ENCODE results near the gene ERGIC1.
"Not testable (repeated sequence)": the region's sequence is repeated elsewhere in the genome, so short reads cannot be mapped to it uniquely, and the experiment has no call there.

GRCh38 chr5:172810996-172811395 is 23.1 kb upstream of the ERGIC1 start:
- not testable (repeated sequence) for TF ChIP-seq POLR2AphosphoS5 (IDR thresholded peaks at IDR 0.05)
- TF ChIP-seq, protein P1, sequence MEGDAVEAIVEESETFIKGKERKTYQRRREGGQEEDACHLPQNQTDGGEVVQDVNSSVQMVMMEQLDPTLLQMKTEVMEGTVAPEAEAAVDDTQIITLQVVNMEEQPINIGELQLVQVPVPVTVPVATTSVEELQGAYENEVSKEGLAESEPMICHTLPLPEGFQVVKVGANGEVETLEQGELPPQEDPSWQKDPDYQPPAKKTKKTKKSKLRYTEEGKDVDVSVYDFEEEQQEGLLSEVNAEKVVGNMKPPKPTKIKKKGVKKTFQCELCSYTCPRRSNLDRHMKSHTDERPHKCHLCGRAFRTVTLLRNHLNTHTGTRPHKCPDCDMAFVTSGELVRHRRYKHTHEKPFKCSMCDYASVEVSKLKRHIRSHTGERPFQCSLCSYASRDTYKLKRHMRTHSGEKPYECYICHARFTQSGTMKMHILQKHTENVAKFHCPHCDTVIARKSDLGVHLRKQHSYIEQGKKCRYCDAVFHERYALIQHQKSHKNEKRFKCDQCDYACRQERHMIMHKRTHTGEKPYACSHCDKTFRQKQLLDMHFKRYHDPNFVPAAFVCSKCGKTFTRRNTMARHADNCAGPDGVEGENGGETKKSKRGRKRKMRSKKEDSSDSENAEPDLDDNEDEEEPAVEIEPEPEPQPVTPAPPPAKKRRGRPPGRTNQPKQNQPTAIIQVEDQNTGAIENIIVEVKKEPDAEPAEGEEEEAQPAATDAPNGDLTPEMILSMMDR (IDR thresholded peaks at IDR 0.05): not testable (repeated sequence)

Data from stomach (tissue), 4 donors.